SK-N-DZ (cell line): ENCODE data around the gene ZC3H7B.

Source experiments
- DNase-seq: peaks from one replicate; pipeline ENCODE4 v3.0.0-alpha.2; 2015; ENCODE audit warnings: low spot score

The ZC3H7B gene

DNA sequence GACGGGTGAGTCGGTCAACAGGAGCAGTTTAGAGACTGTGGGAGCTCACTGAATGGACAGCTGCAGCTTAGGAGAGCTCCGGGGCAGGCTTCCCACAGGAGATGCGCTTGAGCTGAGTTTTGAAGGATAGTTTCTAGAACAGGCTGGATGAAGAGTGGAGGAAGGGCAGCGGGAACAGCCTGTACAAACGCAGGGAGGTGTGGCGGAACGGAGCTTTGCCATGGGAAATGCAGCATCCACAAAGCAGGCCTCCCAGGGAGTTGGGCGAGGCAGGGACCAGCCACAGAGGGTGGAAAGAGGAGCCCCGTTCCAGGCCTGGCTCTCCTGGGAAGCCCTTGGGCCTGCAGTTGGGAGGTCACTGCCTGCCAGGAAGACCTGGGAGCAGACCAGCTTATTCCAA is 53.7 kb downstream of the ZC3H7B start:
- no peak for DNase-seq

DNA sequence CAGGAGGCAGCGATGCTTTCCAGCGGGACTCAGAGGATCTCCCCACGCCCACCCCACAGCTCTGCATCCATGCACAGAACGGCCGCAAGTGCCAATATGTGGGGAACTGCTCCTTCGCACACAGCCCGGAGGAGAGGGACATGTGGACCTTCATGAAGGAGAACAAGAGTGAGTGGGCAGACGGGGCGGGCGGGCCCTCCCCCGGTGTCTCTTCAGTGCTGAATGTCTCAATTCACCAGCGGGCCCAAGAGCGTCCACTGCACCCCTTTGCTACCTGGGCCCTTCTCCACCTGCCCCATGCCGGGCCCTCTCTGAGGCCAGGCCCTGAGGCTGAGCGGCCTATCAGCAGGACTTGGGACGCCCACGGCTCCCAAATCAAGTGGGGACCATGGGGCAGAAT is 54.6 kb downstream of the ZC3H7B start:
- no peak for DNase-seq

DNA sequence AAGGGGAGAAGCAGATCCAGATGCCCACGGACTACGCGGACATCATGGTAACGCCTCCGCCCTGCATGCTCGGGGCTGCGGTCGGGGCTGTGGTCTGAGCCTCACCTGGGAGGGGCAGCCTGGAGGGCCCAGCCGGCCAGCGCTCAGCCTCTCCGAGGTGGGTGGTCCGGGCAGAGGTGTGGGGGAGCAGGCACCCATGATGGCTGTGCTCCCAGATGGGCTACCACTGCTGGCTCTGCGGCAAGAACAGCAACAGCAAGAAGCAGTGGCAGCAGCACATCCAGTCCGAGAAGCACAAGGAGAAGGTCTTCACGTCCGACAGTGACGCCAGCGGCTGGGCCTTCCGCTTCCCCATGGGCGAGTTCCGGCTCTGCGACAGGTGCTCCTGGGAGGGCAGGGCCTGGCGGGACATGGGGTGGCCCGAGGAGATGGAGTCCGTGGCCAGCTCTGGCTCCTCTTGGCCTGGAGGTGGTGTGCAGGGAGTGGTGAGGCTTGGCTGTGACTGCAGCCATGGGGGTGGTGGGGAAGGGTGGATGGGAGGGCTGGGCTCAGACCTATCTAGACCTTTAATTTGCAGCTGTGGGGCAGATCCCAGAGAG is 55.2 kb downstream of the ZC3H7B start:
- no peak for DNase-seq

DNA sequence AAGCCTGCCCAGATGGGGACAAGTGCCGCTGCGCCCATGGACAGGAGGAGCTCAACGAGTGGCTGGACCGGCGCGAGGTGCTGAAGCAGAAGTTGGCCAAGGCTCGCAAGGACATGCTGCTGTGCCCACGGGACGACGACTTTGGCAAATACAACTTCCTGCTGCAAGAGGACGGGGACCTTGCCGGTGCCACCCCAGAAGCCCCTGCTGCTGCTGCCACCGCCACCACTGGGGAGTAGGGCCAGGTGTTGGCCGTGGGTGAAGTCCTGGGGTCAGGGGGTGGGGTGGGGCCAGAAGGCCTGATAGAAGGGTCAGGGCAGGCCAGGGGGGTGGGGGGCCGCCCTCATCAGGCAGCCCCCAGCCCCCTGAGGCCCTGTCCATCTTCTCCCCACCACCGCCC is 55.9 kb downstream of the ZC3H7B start:
- DNase-seq = no peak

DNA sequence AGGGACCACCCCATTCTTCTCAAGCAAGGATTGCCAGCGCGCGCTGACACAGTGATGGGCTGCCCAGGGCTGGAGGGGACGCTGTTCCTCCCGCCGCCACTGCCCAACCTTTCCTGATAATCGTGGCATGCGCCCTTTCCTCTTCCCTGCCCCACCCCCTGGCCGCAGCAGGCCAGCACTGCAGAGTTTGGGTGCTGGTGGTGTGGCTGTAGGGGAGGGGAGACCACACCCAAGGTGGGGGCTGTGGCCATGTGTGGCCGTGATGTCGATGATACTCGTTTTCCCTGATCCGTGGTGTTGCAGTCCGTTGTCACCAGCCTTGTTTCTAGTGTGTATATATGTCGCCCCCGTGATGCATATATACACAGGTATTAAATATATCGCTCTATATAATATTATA is 57.6 kb downstream of the ZC3H7B start:
- DNase-seq = no peak

DNA sequence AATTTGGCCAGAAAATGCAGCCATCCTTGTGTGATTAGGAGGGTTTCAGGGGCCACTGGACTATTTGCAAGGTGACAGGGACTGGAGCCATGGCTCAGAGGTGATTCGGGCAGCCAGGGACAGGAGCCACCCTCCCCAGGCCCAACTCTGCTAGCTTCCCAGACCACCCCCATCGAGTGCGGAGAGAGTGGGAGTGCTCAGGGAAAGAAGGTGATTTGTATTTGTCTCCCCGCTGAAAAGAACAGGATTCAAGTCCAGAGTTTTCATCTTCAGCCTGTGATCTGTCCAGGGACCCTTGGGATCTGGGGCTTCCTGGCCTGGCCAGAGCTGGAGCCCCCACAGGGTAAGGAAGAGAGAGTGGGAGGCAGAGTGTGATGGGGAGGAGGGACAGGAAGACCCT is 58.1 kb downstream of the ZC3H7B start:
- no peak for DNase-seq

- DNase-seq = no peak
These were observed 58.8 kb downstream of the ZC3H7B start for GRCh38 chr22:41360126-41360525.

DNA sequence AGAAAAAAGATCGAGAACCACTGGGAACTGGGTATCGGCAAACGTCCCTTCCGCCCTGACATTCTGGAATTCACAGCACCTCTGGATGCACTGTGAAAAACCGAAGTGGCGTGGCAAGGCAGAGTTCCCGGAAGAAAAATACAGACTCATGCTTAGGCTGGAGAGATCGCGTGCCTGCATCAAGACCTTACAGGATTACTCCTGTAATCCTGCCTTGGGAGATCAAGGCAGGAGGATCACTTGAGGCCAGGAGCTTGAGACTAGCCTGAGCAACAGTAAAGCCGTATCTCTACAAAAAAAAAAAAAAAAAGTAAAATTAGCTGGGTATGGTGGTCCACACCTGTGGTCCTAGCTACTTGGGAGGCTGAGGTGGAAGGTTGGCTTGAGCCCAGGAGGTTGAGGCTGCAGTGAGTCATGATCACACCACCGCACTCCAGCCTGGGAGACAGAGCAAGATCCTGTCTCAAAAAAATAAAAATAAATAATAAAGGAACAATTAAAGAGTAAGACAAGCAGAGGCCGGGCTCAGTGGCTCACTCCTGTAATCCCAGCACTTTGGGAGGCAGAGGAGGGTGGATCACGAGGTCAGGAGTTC is 60.5 kb downstream of the ZC3H7B start:
- DNase-seq = no peak

GRCh38 chr22:41362615-41363014 is 61.3 kb downstream of the ZC3H7B start:
- DNase-seq = no peak

- DNase-seq = no peak
These were observed 62.9 kb downstream of the ZC3H7B start for GRCh38 chr22:41364233-41364632.

DNA sequence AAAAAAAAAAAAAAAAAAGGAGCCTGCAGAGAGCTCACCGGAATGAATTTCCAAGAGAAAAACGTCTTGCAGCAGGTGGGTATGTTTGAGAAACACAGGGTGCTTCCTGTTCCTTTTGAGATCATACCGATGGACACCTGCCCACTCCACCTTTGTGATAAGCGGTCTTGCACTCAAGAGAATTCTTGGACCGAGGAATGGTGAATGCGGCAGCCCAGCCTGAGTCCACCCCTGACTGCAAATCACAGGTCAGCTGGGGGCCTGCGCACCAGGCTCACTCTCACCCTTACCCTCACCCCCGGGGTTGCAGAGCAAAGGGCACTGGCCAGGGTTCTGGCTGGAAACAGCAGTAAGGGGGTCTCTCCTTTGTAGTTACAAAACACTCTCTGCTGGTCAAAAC is 63.6 kb downstream of the ZC3H7B start:
- no peak for DNase-seq

DNA sequence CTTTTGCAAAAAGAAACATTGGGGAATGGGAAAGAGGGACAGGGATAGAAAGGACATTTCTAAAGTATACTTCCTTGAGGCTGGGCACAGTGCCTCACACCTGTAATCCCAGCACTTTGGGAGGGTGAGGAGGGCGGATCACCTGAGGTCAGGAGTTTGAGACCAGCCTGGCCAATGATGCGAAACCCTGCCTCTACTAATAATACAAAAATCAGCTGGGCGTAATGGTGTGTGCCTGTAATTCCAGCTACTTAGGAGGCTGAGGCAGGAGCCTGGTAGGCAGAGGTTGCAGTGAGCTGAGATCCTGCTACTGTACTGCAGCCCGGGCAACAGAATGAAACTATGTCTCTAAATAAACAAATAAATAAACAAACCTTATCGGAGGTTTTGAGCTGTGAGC is 64.1 kb downstream of the ZC3H7B start:
- DNase-seq = no peak

GRCh38 chr22:41366323-41367029 is 65.2 kb downstream of the ZC3H7B start:
- DNase-seq = no peak

DNA sequence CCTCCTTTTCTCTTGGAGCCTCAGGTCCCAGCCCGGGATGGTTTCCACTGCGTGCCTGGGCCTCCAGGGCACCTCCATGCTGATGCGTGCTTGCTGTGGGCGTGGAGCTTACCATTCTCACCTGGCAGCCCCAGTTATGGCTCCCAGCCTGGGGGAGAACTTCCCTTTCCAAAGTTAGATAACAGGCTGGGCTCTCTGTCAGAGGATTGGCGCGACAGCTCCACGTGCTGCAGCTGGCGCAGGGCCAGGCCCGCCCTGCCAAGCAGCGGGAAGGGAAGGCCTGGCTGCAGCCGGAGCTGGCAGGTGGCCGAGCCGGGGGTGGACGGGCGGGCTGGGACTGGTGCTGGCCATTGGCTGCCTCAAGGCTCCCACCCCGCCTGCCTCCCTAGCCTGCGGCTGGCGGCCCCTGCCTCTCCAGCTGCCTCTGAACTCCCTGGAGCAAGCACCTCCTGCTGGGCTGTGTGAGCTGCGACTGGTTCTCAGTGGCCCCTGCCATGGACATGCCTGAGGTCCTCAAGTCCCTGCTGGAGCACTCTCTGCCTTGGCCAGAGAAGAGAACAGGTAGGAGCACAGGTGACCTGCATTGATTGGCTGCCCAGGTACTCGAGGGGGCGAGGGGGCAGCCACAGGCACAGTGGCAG is 65.8 kb downstream of the ZC3H7B start:
- peak; percentile 89 for DNase-seq

- DNase-seq = peak; percentile 32
These were observed 66.6 kb downstream of the ZC3H7B start for GRCh38 chr22:41367680-41368542.

DNA sequence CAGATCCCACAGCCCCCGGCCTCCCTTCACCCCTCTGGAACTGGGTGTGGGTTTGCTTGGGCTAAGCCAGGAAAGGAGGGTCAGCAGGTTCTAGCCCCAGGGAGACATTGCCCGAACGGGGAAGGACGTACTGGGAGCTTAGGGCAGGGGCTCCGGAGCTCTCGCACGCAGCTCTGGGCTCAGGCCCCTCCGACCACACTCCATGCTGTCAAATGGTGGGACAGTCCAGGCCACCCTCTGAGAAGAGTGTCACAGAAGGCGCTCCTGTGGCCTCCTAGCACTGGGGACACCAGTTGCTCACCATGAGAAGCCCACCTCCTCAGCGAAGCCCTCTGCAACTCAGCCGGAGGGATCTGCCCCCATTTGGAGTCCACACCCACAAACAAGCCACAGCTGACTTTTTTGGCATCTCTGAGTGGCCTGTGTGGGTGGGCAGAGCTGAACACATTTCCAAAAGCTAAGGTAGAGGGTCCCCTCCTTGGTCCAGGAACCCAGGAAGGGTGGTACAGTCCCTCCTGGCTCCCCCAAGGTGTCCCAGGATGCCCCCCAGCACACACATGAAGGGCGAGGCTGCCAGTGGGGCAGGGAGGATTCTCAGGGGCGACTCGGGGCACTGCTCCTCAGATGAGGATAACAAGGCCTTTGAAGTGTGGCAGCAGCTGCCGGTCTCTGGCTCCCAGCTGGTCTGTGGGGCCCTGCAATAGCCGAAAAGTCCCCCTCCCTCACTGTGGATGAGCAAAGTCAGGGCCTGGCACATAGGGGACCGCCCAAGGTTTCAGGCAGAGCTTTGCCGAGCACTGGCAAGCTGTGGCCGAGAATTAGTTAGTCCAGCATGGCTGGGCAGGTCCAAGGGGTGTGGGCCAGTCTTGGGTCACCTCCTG is 67.5 kb downstream of the ZC3H7B start:
- DNase-seq = no peak

DNA sequence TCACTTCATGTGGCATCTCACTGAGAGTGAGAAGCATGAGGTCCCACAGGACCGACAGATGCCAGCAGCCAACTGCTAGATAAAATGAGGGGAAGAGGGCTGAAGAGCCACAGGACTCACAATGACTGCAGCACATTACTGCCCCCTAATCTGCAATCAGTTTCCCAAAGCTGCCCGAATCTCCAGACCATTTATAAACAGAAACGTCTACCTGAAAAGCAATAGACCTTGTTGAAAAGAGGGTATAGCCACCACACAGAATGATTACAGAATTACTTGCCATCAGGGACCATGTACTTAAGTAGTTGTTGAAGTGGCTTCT is 68.1 kb downstream of the ZC3H7B start:
- no peak for DNase-seq

GRCh38 chr22:41369837-41370236 is 68.5 kb downstream of the ZC3H7B start:
- DNase-seq = no peak

GRCh38 chr22:41377846-41378245 is 76.5 kb downstream of the ZC3H7B start:
- no peak for DNase-seq

DNA sequence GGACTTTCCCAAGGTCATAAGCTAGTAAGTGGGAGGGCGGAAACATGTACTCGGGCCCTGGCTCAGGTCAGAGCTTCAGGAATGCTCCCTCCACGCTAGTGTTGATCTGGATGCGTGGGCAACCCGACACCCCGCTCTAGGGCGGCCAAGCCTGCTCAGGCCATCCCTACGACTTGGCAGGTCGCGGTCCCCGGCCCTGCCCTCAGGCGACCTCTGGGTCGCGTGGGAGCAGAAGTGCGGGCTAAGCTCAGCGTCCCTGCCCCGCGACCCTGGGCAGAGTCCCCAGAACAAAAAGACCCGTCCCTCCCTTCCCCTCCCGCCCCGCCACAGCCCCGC is 79.6 kb downstream of the ZC3H7B start:
- no peak for DNase-seq
